ENCODE results near the gene NARS2.

The NARS2 gene

GRCh38 chr11:78540256-78540655 is 34.4 kb downstream of the NARS2 start:
- Histone ChIP-seq H3K9me3 (ENCODE audit: control insufficient read depth in 1 of 2, low read length in 2 of 2) (no peaks in the 10 kb centered on the region), H3K36me3 (ENCODE audit: control insufficient read depth in 1 of 2, insufficient read depth in 2 of 2, low read length in 2 of 2) (no peaks in the 10 kb centered on the region), H3K27ac (ENCODE audit: low read length) (no peak overlapping the region), H3K4me1 (ENCODE audit: control insufficient read depth in 1 of 2, insufficient read depth in 2 of 2, low read length in 2 of 2) (peaks cover 0 to 4% of the 10 kb centered on the region in 2 donors), H3K4me3 (ENCODE audit: low read depth in 1 of 2, low read length in 2 of 2) (no peak overlapping the region), H3K27me3 (ENCODE audit: low read depth, low read length) (no peaks in the 10 kb centered on the region)

GRCh38 chr11:78539506-78539905 is 35.2 kb downstream of the NARS2 start:
- Histone ChIP-seq H3K36me3 (ENCODE audit: control insufficient read depth in 1 of 2, insufficient read depth in 2 of 2, low read length in 2 of 2) (no peaks in the 10 kb centered on the region), H3K9me3 (ENCODE audit: control insufficient read depth in 1 of 2, low read length in 2 of 2) (no peaks in the 10 kb centered on the region), H3K4me1 (ENCODE audit: control insufficient read depth in 1 of 2, insufficient read depth in 2 of 2, low read length in 2 of 2) (peaks cover 0 to 4% of the 10 kb centered on the region in 2 donors), H3K27ac (ENCODE audit: low read length) (no peak overlapping the region), H3K27me3 (ENCODE audit: low read depth, low read length) (no peaks in the 10 kb centered on the region), H3K4me3 (ENCODE audit: low read depth in 1 of 2, low read length in 2 of 2) (no peak overlapping the region)

- Histone ChIP-seq H3K4me3 (ENCODE audit: low read depth in 1 of 2, low read length in 2 of 2) (no peak overlapping the region), H3K4me1 (ENCODE audit: control insufficient read depth in 1 of 2, insufficient read depth in 2 of 2, low read length in 2 of 2) (peaks cover 0 to 4% of the 10 kb centered on the region in 2 donors), H3K9me3 (ENCODE audit: control insufficient read depth in 1 of 2, low read length in 2 of 2) (no peaks in the 10 kb centered on the region), H3K27ac (ENCODE audit: low read length) (no peak overlapping the region), H3K36me3 (ENCODE audit: control insufficient read depth in 1 of 2, insufficient read depth in 2 of 2, low read length in 2 of 2) (no peaks in the 10 kb centered on the region), H3K27me3 (ENCODE audit: low read depth, low read length) (no peaks in the 10 kb centered on the region)
These were observed 37.7 kb downstream of the NARS2 start for GRCh38 chr11:78536933-78537332.

GRCh38 chr11:78535920-78536319 is 38.7 kb downstream of the NARS2 start:
- Histone ChIP-seq H3K4me1 (ENCODE audit: control insufficient read depth in 1 of 2, insufficient read depth in 2 of 2, low read length in 2 of 2) (peaks cover 0 to 4% of the 10 kb centered on the region in 2 donors), H3K4me3 (ENCODE audit: low read depth in 1 of 2, low read length in 2 of 2) (no peak overlapping the region), H3K36me3 (ENCODE audit: control insufficient read depth in 1 of 2, insufficient read depth in 2 of 2, low read length in 2 of 2) (no peaks in the 10 kb centered on the region), H3K27me3 (ENCODE audit: low read depth, low read length) (no peaks in the 10 kb centered on the region), H3K9me3 (ENCODE audit: control insufficient read depth in 1 of 2, low read length in 2 of 2) (no peaks in the 10 kb centered on the region), H3K27ac (ENCODE audit: low read length) (no peak overlapping the region)

GRCh38 chr11:78535027-78535426 is 39.6 kb downstream of the NARS2 start:
- Histone ChIP-seq H3K27ac (ENCODE audit: low read length) (no peak overlapping the region), H3K36me3 (ENCODE audit: control insufficient read depth in 1 of 2, insufficient read depth in 2 of 2, low read length in 2 of 2) (no peaks in the 10 kb centered on the region), H3K9me3 (ENCODE audit: control insufficient read depth in 1 of 2, low read length in 2 of 2) (no peaks in the 10 kb centered on the region), H3K27me3 (ENCODE audit: low read depth, low read length) (no peaks in the 10 kb centered on the region), H3K4me3 (ENCODE audit: low read depth in 1 of 2, low read length in 2 of 2) (no peak overlapping the region), H3K4me1 (ENCODE audit: control insufficient read depth in 1 of 2, insufficient read depth in 2 of 2, low read length in 2 of 2) (no peaks in the 10 kb centered on the region)

- Histone ChIP-seq H3K4me3 (ENCODE audit: low read depth in 1 of 2, low read length in 2 of 2) (no peak overlapping the region), H3K9me3 (ENCODE audit: control insufficient read depth in 1 of 2, low read length in 2 of 2) (no peaks in the 10 kb centered on the region), H3K27ac (ENCODE audit: low read length) (no peak overlapping the region), H3K27me3 (ENCODE audit: low read depth, low read length) (no peaks in the 10 kb centered on the region), H3K36me3 (ENCODE audit: control insufficient read depth in 1 of 2, insufficient read depth in 2 of 2, low read length in 2 of 2) (no peaks in the 10 kb centered on the region), H3K4me1 (ENCODE audit: control insufficient read depth in 1 of 2, insufficient read depth in 2 of 2, low read length in 2 of 2) (no peaks in the 10 kb centered on the region)
These were observed 41.3 kb downstream of the NARS2 start for GRCh38 chr11:78533399-78533798.

GRCh38 chr11:78532991-78533390 is 41.7 kb downstream of the NARS2 start:
- no peaks in the 10 kb centered on the region for H3K27me3 ChIP-seq (ENCODE audit: low read depth, low read length)
- peaks cover 0 to under 1% of the 10 kb centered on the region in 2 donors for H3K36me3 ChIP-seq (ENCODE audit: control insufficient read depth in 1 of 2, insufficient read depth in 2 of 2, low read length in 2 of 2)
- no peaks in the 10 kb centered on the region for H3K9me3 ChIP-seq (ENCODE audit: control insufficient read depth in 1 of 2, low read length in 2 of 2)
- H3K4me1 ChIP-seq (ENCODE audit: control insufficient read depth in 1 of 2, insufficient read depth in 2 of 2, low read length in 2 of 2) = no peaks in the 10 kb centered on the region
- H3K4me3 ChIP-seq (ENCODE audit: low read depth in 1 of 2, low read length in 2 of 2) = no peak overlapping the region
- no peak overlapping the region for H3K27ac ChIP-seq (ENCODE audit: low read length)

GRCh38 chr11:78526497-78527146 is 48.0 kb downstream of the NARS2 start:
- no peak overlapping the region for H3K27ac ChIP-seq (ENCODE audit: low read length)
- no peaks in the 10 kb centered on the region for H3K27me3 ChIP-seq (ENCODE audit: low read depth, low read length)
- peaks cover 0 to 7% of the 10 kb centered on the region in 2 donors for H3K36me3 ChIP-seq (ENCODE audit: control insufficient read depth in 1 of 2, insufficient read depth in 2 of 2, low read length in 2 of 2)
- no peak overlapping the region for H3K4me3 ChIP-seq (ENCODE audit: low read depth in 1 of 2, low read length in 2 of 2)
- H3K4me1 ChIP-seq (ENCODE audit: control insufficient read depth in 1 of 2, insufficient read depth in 2 of 2, low read length in 2 of 2) = no peaks in the 10 kb centered on the region
- H3K9me3 ChIP-seq (ENCODE audit: control insufficient read depth in 1 of 2, low read length in 2 of 2) = no peaks in the 10 kb centered on the region

- H3K9me3 ChIP-seq (ENCODE audit: control insufficient read depth in 1 of 2, low read length in 2 of 2) = no peaks in the 10 kb centered on the region
- H3K27ac ChIP-seq (ENCODE audit: low read length) = no peak overlapping the region
- no peaks in the 10 kb centered on the region for H3K4me1 ChIP-seq (ENCODE audit: control insufficient read depth in 1 of 2, insufficient read depth in 2 of 2, low read length in 2 of 2)
- H3K4me3 ChIP-seq (ENCODE audit: low read depth in 1 of 2, low read length in 2 of 2) = no peak overlapping the region
- peaks cover 0 to 7% of the 10 kb centered on the region in 2 donors for H3K36me3 ChIP-seq (ENCODE audit: control insufficient read depth in 1 of 2, insufficient read depth in 2 of 2, low read length in 2 of 2)
- no peaks in the 10 kb centered on the region for H3K27me3 ChIP-seq (ENCODE audit: low read depth, low read length)
These were observed 48.9 kb downstream of the NARS2 start for GRCh38 chr11:78525720-78526119.

GRCh38 chr11:78520230-78520629 is 54.4 kb downstream of the NARS2 start:
- Histone ChIP-seq H3K27ac (ENCODE audit: low read length) (no peak overlapping the region), H3K27me3 (ENCODE audit: low read depth, low read length) (no peaks in the 10 kb centered on the region), H3K4me1 (ENCODE audit: control insufficient read depth in 1 of 2, insufficient read depth in 2 of 2, low read length in 2 of 2) (no peaks in the 10 kb centered on the region), H3K9me3 (ENCODE audit: control insufficient read depth in 1 of 2, low read length in 2 of 2) (no peaks in the 10 kb centered on the region), H3K36me3 (ENCODE audit: control insufficient read depth in 1 of 2, insufficient read depth in 2 of 2, low read length in 2 of 2) (no peaks in the 10 kb centered on the region), H3K4me3 (ENCODE audit: low read depth in 1 of 2, low read length in 2 of 2) (no peak overlapping the region)

GRCh38 chr11:78516281-78516680 is 58.4 kb downstream of the NARS2 start:
- H3K4me1 ChIP-seq (ENCODE audit: control insufficient read depth in 1 of 2, insufficient read depth in 2 of 2, low read length in 2 of 2) = no peaks in the 10 kb centered on the region
- no peaks in the 10 kb centered on the region for H3K36me3 ChIP-seq (ENCODE audit: control insufficient read depth in 1 of 2, insufficient read depth in 2 of 2, low read length in 2 of 2)
- no peaks in the 10 kb centered on the region for H3K27me3 ChIP-seq (ENCODE audit: low read depth, low read length)
- no peak overlapping the region for H3K27ac ChIP-seq (ENCODE audit: low read length)
- H3K4me3 ChIP-seq (ENCODE audit: low read depth in 1 of 2, low read length in 2 of 2) = no peak overlapping the region
- no peaks in the 10 kb centered on the region for H3K9me3 ChIP-seq (ENCODE audit: control insufficient read depth in 1 of 2, low read length in 2 of 2)

GRCh38 chr11:78514922-78515502 is 59.7 kb downstream of the NARS2 start:
- Histone ChIP-seq H3K36me3 (ENCODE audit: control insufficient read depth in 1 of 2, insufficient read depth in 2 of 2, low read length in 2 of 2) (no peaks in the 10 kb centered on the region), H3K9me3 (ENCODE audit: control insufficient read depth in 1 of 2, low read length in 2 of 2) (peaks cover 0 to 6% of the 10 kb centered on the region in 2 donors), H3K27me3 (ENCODE audit: low read depth, low read length) (no peaks in the 10 kb centered on the region), H3K4me3 (ENCODE audit: low read depth in 1 of 2, low read length in 2 of 2) (no peak overlapping the region), H3K27ac (ENCODE audit: low read length) (no peak overlapping the region), H3K4me1 (ENCODE audit: control insufficient read depth in 1 of 2, insufficient read depth in 2 of 2, low read length in 2 of 2) (no peaks in the 10 kb centered on the region)
